Measurements from ENCODE around the gene KCNG1. TPM values are rescaled to one million over a fixed set of nuclear protein-coding genes. Genes with fewer than 3 reads are reported as not detected.

KCNG1 gene
- total RNA-seq, 1 donor from 2014 or later: 6.3 TPM

DNA sequence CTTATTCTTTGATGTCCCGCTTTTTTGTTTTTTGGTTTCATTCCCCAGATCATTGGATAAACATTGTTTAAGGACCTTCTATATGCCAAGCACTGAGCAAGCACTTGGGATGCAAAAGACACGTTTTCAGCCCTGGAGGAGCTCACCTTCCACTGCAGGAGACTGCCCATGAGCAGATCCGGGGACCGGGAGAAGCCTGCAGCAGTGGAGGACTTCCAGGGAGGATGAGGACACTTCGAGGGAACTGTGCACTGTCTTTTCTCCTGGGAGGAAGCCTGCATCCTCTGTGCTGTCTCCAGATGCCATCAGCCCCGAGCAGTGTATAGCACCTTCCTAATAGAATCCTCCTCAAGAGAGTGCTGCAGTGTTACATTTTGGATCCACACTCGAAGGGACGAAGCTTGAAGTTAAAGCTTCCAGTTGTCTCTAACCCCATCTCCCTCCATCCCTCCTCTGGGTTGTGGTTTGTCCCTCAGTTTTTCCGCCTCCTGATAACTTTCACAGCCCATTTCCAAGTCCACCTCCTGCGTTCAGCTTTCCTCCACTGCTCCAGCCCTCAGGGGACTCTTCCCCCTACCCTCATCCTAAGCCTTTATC lies 5.8 kb upstream of the KCNG1 start:
- H3K4me3 Mint-ChIP-seq (ENCODE audit: unreplicated experiment): no peak overlapping the region
- H3K27ac Mint-ChIP-seq (ENCODE audit: unreplicated experiment): no peak overlapping the region
- H3K4me1 Mint-ChIP-seq (ENCODE audit: unreplicated experiment): peaks cover 10% of the 10 kb centered on the region
- peaks cover 5% of the 10 kb centered on the region for H3K9me3 Mint-ChIP-seq (ENCODE audit: unreplicated experiment)
- H3K36me3 Mint-ChIP-seq (ENCODE audit: unreplicated experiment): no peaks in the 10 kb centered on the region
- TF ChIP-seq, protein P1, sequence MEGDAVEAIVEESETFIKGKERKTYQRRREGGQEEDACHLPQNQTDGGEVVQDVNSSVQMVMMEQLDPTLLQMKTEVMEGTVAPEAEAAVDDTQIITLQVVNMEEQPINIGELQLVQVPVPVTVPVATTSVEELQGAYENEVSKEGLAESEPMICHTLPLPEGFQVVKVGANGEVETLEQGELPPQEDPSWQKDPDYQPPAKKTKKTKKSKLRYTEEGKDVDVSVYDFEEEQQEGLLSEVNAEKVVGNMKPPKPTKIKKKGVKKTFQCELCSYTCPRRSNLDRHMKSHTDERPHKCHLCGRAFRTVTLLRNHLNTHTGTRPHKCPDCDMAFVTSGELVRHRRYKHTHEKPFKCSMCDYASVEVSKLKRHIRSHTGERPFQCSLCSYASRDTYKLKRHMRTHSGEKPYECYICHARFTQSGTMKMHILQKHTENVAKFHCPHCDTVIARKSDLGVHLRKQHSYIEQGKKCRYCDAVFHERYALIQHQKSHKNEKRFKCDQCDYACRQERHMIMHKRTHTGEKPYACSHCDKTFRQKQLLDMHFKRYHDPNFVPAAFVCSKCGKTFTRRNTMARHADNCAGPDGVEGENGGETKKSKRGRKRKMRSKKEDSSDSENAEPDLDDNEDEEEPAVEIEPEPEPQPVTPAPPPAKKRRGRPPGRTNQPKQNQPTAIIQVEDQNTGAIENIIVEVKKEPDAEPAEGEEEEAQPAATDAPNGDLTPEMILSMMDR (IDR thresholded peaks at IDR 0.05): no peak
- no peak for DNase-seq (ENCODE audit: extremely low spot score, unreplicated experiment)
- peaks cover 63% of the 10 kb centered on the region for H3K27me3 Mint-ChIP-seq (ENCODE audit: unreplicated experiment)

DNA sequence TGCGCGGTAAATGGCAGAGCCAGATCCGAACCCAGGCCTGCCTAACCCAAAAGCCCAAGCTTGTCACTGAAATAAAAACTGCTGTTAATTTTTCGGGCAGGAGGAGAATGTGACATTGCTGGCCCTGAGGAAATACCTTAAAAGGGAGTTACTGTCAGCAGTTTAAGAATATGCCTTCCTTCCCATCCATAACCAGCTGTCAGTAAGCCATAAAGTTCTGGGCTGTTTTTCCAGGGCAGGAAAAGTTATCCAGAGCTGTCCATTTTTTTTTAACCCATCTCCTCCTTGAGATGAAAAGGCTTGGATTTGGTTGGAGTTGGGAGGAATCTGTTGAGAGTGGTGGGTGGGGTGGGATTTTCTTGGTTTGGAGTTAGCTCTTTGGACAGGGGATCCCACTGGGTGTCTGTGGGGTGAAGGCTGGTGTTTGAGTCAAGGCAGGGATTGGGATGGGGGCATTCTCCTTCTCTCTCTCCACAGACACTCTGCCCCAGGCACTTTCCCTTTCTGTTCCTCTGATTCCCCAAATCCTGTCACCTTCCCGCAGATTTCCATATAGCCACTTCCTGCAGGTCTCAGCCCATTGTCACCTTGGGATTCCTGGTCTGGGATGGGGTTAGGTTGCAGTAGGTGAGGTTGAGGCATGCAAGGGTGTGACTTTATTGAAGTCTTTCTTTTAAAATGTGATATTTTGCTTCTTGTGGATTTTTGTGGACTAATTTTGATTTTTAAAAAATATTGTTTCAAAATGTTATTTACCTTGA lies 4.3 kb upstream of the KCNG1 start:
- DNase-seq (ENCODE audit: extremely low spot score, unreplicated experiment): no peak
- peaks cover 7% of the 10 kb centered on the region for H3K4me1 Mint-ChIP-seq (ENCODE audit: unreplicated experiment)
- H3K36me3 Mint-ChIP-seq (ENCODE audit: unreplicated experiment): no peaks in the 10 kb centered on the region
- no peak overlapping the region for H3K27ac Mint-ChIP-seq (ENCODE audit: unreplicated experiment)
- TF ChIP-seq, protein P1 (IDR thresholded peaks at IDR 0.05): no peak
- peaks cover 65% of the 10 kb centered on the region for H3K27me3 Mint-ChIP-seq (ENCODE audit: unreplicated experiment)
- no peak overlapping the region for H3K4me3 Mint-ChIP-seq (ENCODE audit: unreplicated experiment)
- H3K9me3 Mint-ChIP-seq (ENCODE audit: unreplicated experiment): peaks cover 5% of the 10 kb centered on the region

DNA sequence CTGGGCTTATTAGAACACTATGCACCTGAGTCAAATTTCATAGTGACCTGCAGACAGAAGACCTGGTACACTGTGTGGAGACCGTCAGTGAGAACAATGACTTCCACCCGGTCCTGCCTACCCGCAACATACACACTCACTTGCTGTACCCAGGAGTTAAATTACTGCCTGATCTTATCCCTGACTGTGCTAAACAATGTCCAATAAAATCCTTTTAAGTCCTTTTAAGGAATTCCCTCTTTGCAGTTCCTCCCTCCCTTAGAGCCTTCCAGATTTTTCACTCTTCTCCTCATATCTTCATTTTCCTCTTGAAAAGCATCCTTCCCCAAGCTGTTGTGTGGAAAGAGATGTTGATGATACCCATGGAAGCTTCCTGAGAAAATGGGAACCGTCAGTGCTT lies 3.4 kb upstream of the KCNG1 start:
- peaks cover 62% of the 10 kb centered on the region for H3K27me3 Mint-ChIP-seq (ENCODE audit: unreplicated experiment)
- no peak overlapping the region for H3K4me3 Mint-ChIP-seq (ENCODE audit: unreplicated experiment)
- H3K27ac Mint-ChIP-seq (ENCODE audit: unreplicated experiment): no peak overlapping the region

DNA sequence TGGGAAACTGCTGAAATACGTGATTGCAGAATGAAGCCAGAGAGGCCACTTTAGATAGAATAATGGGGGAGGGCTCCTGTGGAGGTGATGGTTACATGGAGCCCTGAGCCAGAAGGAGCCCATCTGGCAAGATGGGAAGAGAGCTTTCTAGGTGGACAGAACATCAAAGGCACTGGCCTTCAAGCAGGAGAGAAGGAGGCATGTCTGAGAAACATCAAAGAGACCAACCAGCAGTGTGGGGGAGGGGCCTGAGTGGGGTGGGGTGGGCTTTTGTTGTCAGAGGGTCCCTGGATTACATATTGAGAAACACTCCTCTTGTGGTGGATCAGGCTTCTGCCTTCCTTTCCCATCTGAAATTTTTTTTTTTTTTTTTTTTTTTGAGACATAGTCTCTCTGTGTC lies 1.9 kb upstream of the KCNG1 start:
- Mint-ChIP-seq H3K27me3 (ENCODE audit: unreplicated experiment) (peaks cover 47% of the 10 kb centered on the region), H3K4me1 (ENCODE audit: unreplicated experiment) (peaks cover 12% of the 10 kb centered on the region), H3K9me3 (ENCODE audit: unreplicated experiment) (no peaks in the 10 kb centered on the region), H3K27ac (ENCODE audit: unreplicated experiment) (no peak overlapping the region), H3K36me3 (ENCODE audit: unreplicated experiment) (no peaks in the 10 kb centered on the region), H3K4me3 (ENCODE audit: unreplicated experiment) (no peak overlapping the region)
- TF ChIP-seq, protein P1 (IDR thresholded peaks at IDR 0.05): no peak
- DNase-seq (ENCODE audit: extremely low spot score, unreplicated experiment): no peak

More for the DNA sequence above, 3.4 kb upstream of the KCNG1 start:
- Mint-ChIP-seq H3K36me3 (ENCODE audit: unreplicated experiment) (no peaks in the 10 kb centered on the region), H3K9me3 (ENCODE audit: unreplicated experiment) (peaks cover under 1% of the 10 kb centered on the region), H3K4me1 (ENCODE audit: unreplicated experiment) (peaks cover 12% of the 10 kb centered on the region)
- DNase-seq (ENCODE audit: extremely low spot score, unreplicated experiment): no peak
- TF ChIP-seq, protein P1 (IDR thresholded peaks at IDR 0.05): no peak

DNA sequence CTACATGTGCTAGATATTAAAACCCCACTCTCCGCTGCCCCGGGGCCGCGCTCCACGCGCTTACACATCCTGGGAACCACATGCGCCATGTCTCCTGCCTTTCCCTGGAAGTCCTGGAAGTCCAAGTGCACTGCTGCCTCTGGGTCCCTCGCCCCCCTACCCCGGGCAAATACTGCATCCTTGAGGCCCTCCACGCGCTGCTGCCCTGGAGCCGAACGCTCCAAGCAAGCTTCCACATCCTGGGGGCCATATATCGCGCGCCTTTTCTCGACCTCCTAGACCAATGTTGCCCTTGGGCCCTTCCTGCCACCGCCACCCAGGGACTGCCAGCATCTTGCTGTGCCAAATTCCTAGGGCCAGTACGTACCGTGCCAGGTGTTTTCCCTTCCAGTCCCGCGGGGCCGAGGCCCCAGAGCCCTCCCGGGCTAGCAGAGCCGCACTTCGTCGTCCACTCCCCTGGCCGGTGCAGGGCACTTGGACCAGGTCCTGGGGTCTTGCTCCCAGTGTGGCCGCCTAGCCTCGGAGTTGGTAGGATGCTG lies 779 bp upstream of the KCNG1 start:
- peaks cover 12% of the 10 kb centered on the region for H3K4me1 Mint-ChIP-seq (ENCODE audit: unreplicated experiment)
- TF ChIP-seq, protein P1 (IDR thresholded peaks at IDR 0.05): no peak
- no peaks in the 10 kb centered on the region for H3K9me3 Mint-ChIP-seq (ENCODE audit: unreplicated experiment)
- DNase-seq (ENCODE audit: extremely low spot score, unreplicated experiment): no peak
- H3K4me3 Mint-ChIP-seq (ENCODE audit: unreplicated experiment): peak overlapping the region; percentile 73
- H3K27me3 Mint-ChIP-seq (ENCODE audit: unreplicated experiment): peaks cover 36% of the 10 kb centered on the region
- H3K36me3 Mint-ChIP-seq (ENCODE audit: unreplicated experiment): no peaks in the 10 kb centered on the region
- H3K27ac Mint-ChIP-seq (ENCODE audit: unreplicated experiment): no peak overlapping the region
